ENCODE data around the gene UBE2B.

Gene UBE2B

DNA sequence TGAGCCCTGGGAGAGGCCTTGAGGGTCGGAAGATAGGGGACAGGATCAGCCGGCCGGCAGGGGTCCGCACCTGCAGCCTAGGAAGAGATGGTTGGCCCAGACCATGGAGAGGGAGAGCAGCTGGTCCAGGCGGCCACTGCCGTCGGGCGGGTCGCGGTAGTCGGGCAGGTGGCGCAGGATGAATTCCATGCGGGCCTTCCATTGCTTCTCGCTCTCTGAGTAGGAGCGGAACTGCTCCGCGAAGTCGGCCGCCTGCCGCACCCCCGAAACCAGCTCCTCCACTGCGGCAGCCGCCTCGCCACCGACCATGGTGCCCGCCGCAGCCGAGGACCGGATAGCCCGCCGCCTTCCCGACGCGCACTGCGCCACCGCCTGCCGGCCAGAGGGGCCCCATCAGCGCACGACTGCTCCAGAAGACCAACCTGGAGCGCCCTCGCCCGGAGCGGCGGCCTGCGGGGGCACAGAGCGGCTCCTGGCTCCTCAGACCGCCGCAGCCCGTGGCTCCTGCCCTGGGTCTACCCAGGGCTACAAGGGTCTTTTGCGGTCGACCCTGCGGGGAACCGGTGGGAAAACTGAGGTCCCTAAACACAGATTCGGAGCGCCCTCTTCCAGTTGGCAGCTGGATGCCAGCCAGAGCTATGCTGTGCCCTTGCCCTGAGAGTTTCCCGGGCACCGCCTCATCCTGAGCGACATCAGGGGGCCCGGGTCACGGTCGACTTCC is 40.3 kb downstream of the UBE2B start, which contains the start of gene CDKN2AIPNL (continued):
- TF ChIP-seq GLI4 (tag by site-specific recombination; IDR thresholded peaks at IDR 0.05) (no peak), KLF16 (tag by site-specific recombination; IDR thresholded peaks at IDR 0.05) (peak; percentile 79), ZEB2 (tag by site-specific recombination; IDR thresholded peaks at IDR 0.05) (peak; percentile 90), ZNF677 (tag by site-specific recombination; IDR thresholded peaks at IDR 0.05) (peak; percentile 25; the same call in 1 of the 2 replicates), ZNF501 (tag by site-specific recombination; IDR thresholded peaks at IDR 0.05) (peak; percentile 96), ZBTB1 (tag by site-specific recombination; IDR thresholded peaks at IDR 0.05) (0 out of 2 replicates have a peak, but pooled peaks have one; percentile 34), ZNF747 (tag by site-specific recombination; IDR thresholded peaks at IDR 0.05) (no peak), ZNF37A (tag by site-specific recombination; IDR thresholded peaks at IDR 0.05) (no peak), ZNF76 (tag by site-specific recombination; IDR thresholded peaks at IDR 0.05; ENCODE audit: borderline replicate concordance, low read depth) (peak; percentile 98), ZBTB48 (tag by site-specific recombination; IDR thresholded peaks at IDR 0.05) (peak; percentile 52), BCL11A (tag by site-specific recombination; IDR thresholded peaks at IDR 0.05; ENCODE audit: low read depth) (no peak), PRDM1 (tag by site-specific recombination; IDR thresholded peaks at IDR 0.05) (no peak), ZNF26 (tag by site-specific recombination; IDR thresholded peaks at IDR 0.05) (no peak), GLI2 (tag by site-specific recombination; IDR thresholded peaks at IDR 0.05; ENCODE audit: borderline replicate concordance, low read depth) (no peak), SALL2 (tag by site-specific recombination; IDR thresholded peaks at IDR 0.05; ENCODE audit: borderline replicate concordance) (no peak), ZNF600 (tag by site-specific recombination; IDR thresholded peaks at IDR 0.05) (peak; percentile 32; the same call in 1 of the 2 replicates), ZNF140 (tag by site-specific recombination; IDR thresholded peaks at IDR 0.05) (no peak), ZNF394 (tag by site-specific recombination; IDR thresholded peaks at IDR 0.05; ENCODE audit: borderline replicate concordance) (peak; percentile 91; the same call in 1 of the 2 replicates), ZNF202 (tag by site-specific recombination; IDR thresholded peaks at IDR 0.05; ENCODE audit: borderline replicate concordance) (no peak), ZFP69B (tag by site-specific recombination; IDR thresholded peaks at IDR 0.05) (peak; percentile 75), ZNF211 (tag by site-specific recombination; IDR thresholded peaks at IDR 0.05; ENCODE audit: low read depth) (no peak), ZNF473 (tag by site-specific recombination; IDR thresholded peaks at IDR 0.05) (no peak), MEIS1 (CRISPR knock-in tag; IDR thresholded peaks at IDR 0.05; ENCODE audit: borderline replicate concordance) (no peak), ZNF23 (tag by site-specific recombination; IDR thresholded peaks at IDR 0.05; ENCODE audit: borderline replicate concordance) (peak; percentile 33; the same call in 1 of the 2 replicates), ZBTB8A (tag by site-specific recombination; IDR thresholded peaks at IDR 0.05) (peak; percentile 86), ZNF513 (tag by site-specific recombination; IDR thresholded peaks at IDR 0.05) (0 out of 2 replicates have a peak, but pooled peaks have one; percentile 18), ZNF610 (tag by site-specific recombination; IDR thresholded peaks at IDR 0.05; ENCODE audit: borderline replicate concordance) (peak; percentile 87), ZNF561 (tag by site-specific recombination; IDR thresholded peaks at IDR 0.05; ENCODE audit: borderline replicate concordance) (peak; percentile 91)
- TF ChIP-seq, protein P1, sequence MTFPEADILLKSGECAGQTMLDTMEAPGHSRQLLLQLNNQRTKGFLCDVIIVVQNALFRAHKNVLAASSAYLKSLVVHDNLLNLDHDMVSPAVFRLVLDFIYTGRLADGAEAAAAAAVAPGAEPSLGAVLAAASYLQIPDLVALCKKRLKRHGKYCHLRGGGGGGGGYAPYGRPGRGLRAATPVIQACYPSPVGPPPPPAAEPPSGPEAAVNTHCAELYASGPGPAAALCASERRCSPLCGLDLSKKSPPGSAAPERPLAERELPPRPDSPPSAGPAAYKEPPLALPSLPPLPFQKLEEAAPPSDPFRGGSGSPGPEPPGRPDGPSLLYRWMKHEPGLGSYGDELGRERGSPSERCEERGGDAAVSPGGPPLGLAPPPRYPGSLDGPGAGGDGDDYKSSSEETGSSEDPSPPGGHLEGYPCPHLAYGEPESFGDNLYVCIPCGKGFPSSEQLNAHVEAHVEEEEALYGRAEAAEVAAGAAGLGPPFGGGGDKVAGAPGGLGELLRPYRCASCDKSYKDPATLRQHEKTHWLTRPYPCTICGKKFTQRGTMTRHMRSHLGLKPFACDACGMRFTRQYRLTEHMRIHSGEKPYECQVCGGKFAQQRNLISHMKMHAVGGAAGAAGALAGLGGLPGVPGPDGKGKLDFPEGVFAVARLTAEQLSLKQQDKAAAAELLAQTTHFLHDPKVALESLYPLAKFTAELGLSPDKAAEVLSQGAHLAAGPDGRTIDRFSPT (tag by site-specific recombination; IDR thresholded peaks at IDR 0.05): peak; percentile 97
- TF ChIP-seq, protein P2, sequence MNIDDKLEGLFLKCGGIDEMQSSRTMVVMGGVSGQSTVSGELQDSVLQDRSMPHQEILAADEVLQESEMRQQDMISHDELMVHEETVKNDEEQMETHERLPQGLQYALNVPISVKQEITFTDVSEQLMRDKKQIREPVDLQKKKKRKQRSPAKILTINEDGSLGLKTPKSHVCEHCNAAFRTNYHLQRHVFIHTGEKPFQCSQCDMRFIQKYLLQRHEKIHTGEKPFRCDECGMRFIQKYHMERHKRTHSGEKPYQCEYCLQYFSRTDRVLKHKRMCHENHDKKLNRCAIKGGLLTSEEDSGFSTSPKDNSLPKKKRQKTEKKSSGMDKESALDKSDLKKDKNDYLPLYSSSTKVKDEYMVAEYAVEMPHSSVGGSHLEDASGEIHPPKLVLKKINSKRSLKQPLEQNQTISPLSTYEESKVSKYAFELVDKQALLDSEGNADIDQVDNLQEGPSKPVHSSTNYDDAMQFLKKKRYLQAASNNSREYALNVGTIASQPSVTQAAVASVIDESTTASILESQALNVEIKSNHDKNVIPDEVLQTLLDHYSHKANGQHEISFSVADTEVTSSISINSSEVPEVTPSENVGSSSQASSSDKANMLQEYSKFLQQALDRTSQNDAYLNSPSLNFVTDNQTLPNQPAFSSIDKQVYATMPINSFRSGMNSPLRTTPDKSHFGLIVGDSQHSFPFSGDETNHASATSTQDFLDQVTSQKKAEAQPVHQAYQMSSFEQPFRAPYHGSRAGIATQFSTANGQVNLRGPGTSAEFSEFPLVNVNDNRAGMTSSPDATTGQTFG (tag by site-specific recombination; IDR thresholded peaks at IDR 0.05; ENCODE audit: borderline replicate concordance): no peak; the same call in 1 of the 2 replicates
- TF ChIP-seq, protein P3, sequence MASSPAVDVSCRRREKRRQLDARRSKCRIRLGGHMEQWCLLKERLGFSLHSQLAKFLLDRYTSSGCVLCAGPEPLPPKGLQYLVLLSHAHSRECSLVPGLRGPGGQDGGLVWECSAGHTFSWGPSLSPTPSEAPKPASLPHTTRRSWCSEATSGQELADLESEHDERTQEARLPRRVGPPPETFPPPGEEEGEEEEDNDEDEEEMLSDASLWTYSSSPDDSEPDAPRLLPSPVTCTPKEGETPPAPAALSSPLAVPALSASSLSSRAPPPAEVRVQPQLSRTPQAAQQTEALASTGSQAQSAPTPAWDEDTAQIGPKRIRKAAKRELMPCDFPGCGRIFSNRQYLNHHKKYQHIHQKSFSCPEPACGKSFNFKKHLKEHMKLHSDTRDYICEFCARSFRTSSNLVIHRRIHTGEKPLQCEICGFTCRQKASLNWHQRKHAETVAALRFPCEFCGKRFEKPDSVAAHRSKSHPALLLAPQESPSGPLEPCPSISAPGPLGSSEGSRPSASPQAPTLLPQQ (tag by site-specific recombination; IDR thresholded peaks at IDR 0.05): peak; percentile 92

Data from HEK293 (cell line).